Neuron (in vitro differentiated cells): Measurements from ENCODE around the gene CAPN15.

Source experiments
- H2AFZ ChIP-seq: one replicate; pipeline ENCODE4 v1.6.1; 2013; ENCODE audit warnings: low read depth, mild to moderate bottlenecking, inconsistent platforms, low read length, moderate library complexity
- H3K27me3 ChIP-seq: one replicate; pipeline ENCODE4 v1.6.1; 2013; ENCODE audit warnings: low read length; ENCODE audit not compliant: insufficient read depth
- H3K36me3 ChIP-seq: one replicate; pipeline ENCODE4 v1.6.1; 2013; ENCODE audit warnings: low read length; ENCODE audit not compliant: insufficient read depth
- H3K4me1 ChIP-seq: one replicate; pipeline ENCODE4 v1.6.1; 2013; ENCODE audit warnings: low read length; ENCODE audit not compliant: insufficient read depth
- H3K4me3 ChIP-seq: 2 replicates; pipeline ENCODE4 v1.5.1; 2013; ENCODE audit warnings: mild to moderate bottlenecking, low read length, moderate library complexity
- H3K9me3 ChIP-seq: one replicate; pipeline ENCODE4 v1.6.1; 2013; ENCODE audit warnings: low read length

The CAPN15 gene

GRCh38 chr16:513950-514349 lies 13.6 kb upstream of the CAPN15 start:
- no peaks in the 10 kb centered on the region for H3K27me3 ChIP-seq
- H3K9me3 ChIP-seq = no peaks in the 10 kb centered on the region
- no peak overlapping the region for H3K4me3 ChIP-seq
- no peak overlapping the region for H2AFZ ChIP-seq
- peaks cover 60% of the 10 kb centered on the region for H3K36me3 ChIP-seq
- H3K4me1 ChIP-seq = no peaks in the 10 kb centered on the region

GRCh38 chr16:515175-515938 lies 12.2 kb upstream of the CAPN15 start:
- H2AFZ ChIP-seq = no peak overlapping the region
- H3K36me3 ChIP-seq = peaks cover 60% of the 10 kb centered on the region
- H3K9me3 ChIP-seq = no peaks in the 10 kb centered on the region
- no peak overlapping the region for H3K4me3 ChIP-seq
- H3K4me1 ChIP-seq = no peaks in the 10 kb centered on the region
- no peaks in the 10 kb centered on the region for H3K27me3 ChIP-seq

GRCh38 chr16:515939-516226 lies 11.6 kb upstream of the CAPN15 start:
- Histone ChIP-seq H3K4me1 (no peaks in the 10 kb centered on the region), H2AFZ (no peak overlapping the region), H3K4me3 (no peak overlapping the region), H3K36me3 (peaks cover 62% of the 10 kb centered on the region), H3K9me3 (no peaks in the 10 kb centered on the region), H3K27me3 (no peaks in the 10 kb centered on the region)

GRCh38 chr16:516301-516700 lies 11.2 kb upstream of the CAPN15 start:
- Histone ChIP-seq H2AFZ (no peak overlapping the region), H3K36me3 (peaks cover 66% of the 10 kb centered on the region), H3K27me3 (no peaks in the 10 kb centered on the region), H3K9me3 (no peaks in the 10 kb centered on the region), H3K4me3 (no peak overlapping the region), H3K4me1 (no peaks in the 10 kb centered on the region)

GRCh38 chr16:518858-519257 lies 8.7 kb upstream of the CAPN15 start:
- no peak overlapping the region for H2AFZ ChIP-seq
- H3K27me3 ChIP-seq = no peaks in the 10 kb centered on the region
- no peaks in the 10 kb centered on the region for H3K9me3 ChIP-seq
- H3K4me3 ChIP-seq = no peak overlapping the region
- H3K36me3 ChIP-seq = peaks cover 76% of the 10 kb centered on the region
- no peaks in the 10 kb centered on the region for H3K4me1 ChIP-seq

GRCh38 chr16:519425-519824 lies 8.1 kb upstream of the CAPN15 start:
- Histone ChIP-seq H3K4me3 (no peak overlapping the region), H3K27me3 (no peaks in the 10 kb centered on the region), H3K4me1 (no peaks in the 10 kb centered on the region), H3K9me3 (no peaks in the 10 kb centered on the region), H2AFZ (no peak overlapping the region), H3K36me3 (peaks cover 71% of the 10 kb centered on the region)

GRCh38 chr16:519841-520687 lies 7.4 kb upstream of the CAPN15 start:
- peaks cover 67% of the 10 kb centered on the region for H3K36me3 ChIP-seq
- H3K9me3 ChIP-seq = no peaks in the 10 kb centered on the region
- H2AFZ ChIP-seq = no peak overlapping the region
- H3K4me3 ChIP-seq = no peak overlapping the region
- H3K4me1 ChIP-seq = no peaks in the 10 kb centered on the region
- no peaks in the 10 kb centered on the region for H3K27me3 ChIP-seq

- peaks cover 6% of the 10 kb centered on the region for H3K4me1 ChIP-seq
- no peak overlapping the region for H2AFZ ChIP-seq
- peaks cover 59% of the 10 kb centered on the region for H3K36me3 ChIP-seq
- no peaks in the 10 kb centered on the region for H3K9me3 ChIP-seq
- no peak overlapping the region for H3K4me3 ChIP-seq
- H3K27me3 ChIP-seq = no peaks in the 10 kb centered on the region
These were observed 6.7 kb upstream of the CAPN15 start for GRCh38 chr16:520847-521246.

- Histone ChIP-seq H3K9me3 (no peaks in the 10 kb centered on the region), H3K27me3 (no peaks in the 10 kb centered on the region), H2AFZ (no peak overlapping the region), H3K36me3 (peaks cover 53% of the 10 kb centered on the region), H3K4me3 (no peak overlapping the region), H3K4me1 (peaks cover 13% of the 10 kb centered on the region)
These were observed 5.9 kb upstream of the CAPN15 start for GRCh38 chr16:521381-522210.

GRCh38 chr16:522320-523096 lies 5.0 kb upstream of the CAPN15 start:
- peaks cover 14% of the 10 kb centered on the region for H3K4me1 ChIP-seq
- H3K4me3 ChIP-seq = no peak overlapping the region
- no peaks in the 10 kb centered on the region for H3K27me3 ChIP-seq
- no peaks in the 10 kb centered on the region for H3K9me3 ChIP-seq
- H3K36me3 ChIP-seq = peaks cover 45% of the 10 kb centered on the region
- no peak overlapping the region for H2AFZ ChIP-seq

GRCh38 chr16:523097-523741 lies 4.3 kb upstream of the CAPN15 start:
- H3K36me3 ChIP-seq = peaks cover 41% of the 10 kb centered on the region
- no peak overlapping the region for H2AFZ ChIP-seq
- no peaks in the 10 kb centered on the region for H3K9me3 ChIP-seq
- H3K27me3 ChIP-seq = no peaks in the 10 kb centered on the region
- H3K4me3 ChIP-seq = no peak overlapping the region
- H3K4me1 ChIP-seq = peaks cover 14% of the 10 kb centered on the region

GRCh38 chr16:524274-525040 lies 3.1 kb upstream of the CAPN15 start:
- Histone ChIP-seq H2AFZ (no peak overlapping the region), H3K4me1 (peaks cover 25% of the 10 kb centered on the region), H3K9me3 (no peaks in the 10 kb centered on the region), H3K27me3 (no peaks in the 10 kb centered on the region), H3K4me3 (no peak overlapping the region), H3K36me3 (peaks cover 32% of the 10 kb centered on the region)
